ENCODE data around the gene TBX2.

TBX2 gene

GRCh38 chr17:61414936-61415251 is 15.3 kb downstream of the TBX2 start:
- Mint-ChIP-seq H3K4me3 (no peak overlapping the region), H3K9me3 (no peaks in the 10 kb centered on the region), H3K27ac (no peak overlapping the region), H3K27me3 (peaks cover 88% of the 10 kb centered on the region), H3K4me1 (peaks cover 17% of the 10 kb centered on the region), H3K36me3 (no peaks in the 10 kb centered on the region)
- DNase-seq, result no peak
- CTCF ChIA-PET, result interaction anchor here (0.5 to 1.6 kb wide), 2 partner anchors 18 to 415 kb away, joined by 3 to 5 read pairs; no protein-coding TSS in a partner anchor

GRCh38 chr17:61415374-61416210 is 15.9 kb downstream of the TBX2 start:
- Mint-ChIP-seq H3K27me3 (peaks cover 87% of the 10 kb centered on the region), H3K9me3 (no peaks in the 10 kb centered on the region), H3K27ac (no peak overlapping the region), H3K4me1 (peaks cover 13% of the 10 kb centered on the region), H3K4me3 (no peak overlapping the region), H3K36me3 (no peaks in the 10 kb centered on the region)
- no peak for DNase-seq
- CTCF ChIA-PET, result interaction anchor here (0.7 to 1.6 kb wide), 5 partner anchors 11 to 135 kb away, joined by 3 to 7 read pairs (median 3); no protein-coding TSS in a partner anchor

GRCh38 chr17:61416211-61416539 is 16.5 kb downstream of the TBX2 start:
- H3K4me1 Mint-ChIP-seq, result peaks cover 11% of the 10 kb centered on the region
- CTCF ChIA-PET, result interaction anchor here (0.7 to 1.6 kb wide), 5 partner anchors 11 to 134 kb away, joined by 3 to 7 read pairs (median 3); no protein-coding TSS in a partner anchor
- peaks cover 86% of the 10 kb centered on the region for H3K27me3 Mint-ChIP-seq
- no peaks in the 10 kb centered on the region for H3K36me3 Mint-ChIP-seq
- H3K4me3 Mint-ChIP-seq, result no peak overlapping the region
- H3K9me3 Mint-ChIP-seq, result no peaks in the 10 kb centered on the region
- H3K27ac Mint-ChIP-seq, result no peak overlapping the region
- DNase-seq, result no peak

- CTCF ChIA-PET, result interaction anchor here (0.7 to 1.6 kb wide), 10 partner anchors 10 to 693 kb away, joined by 3 to 4 read pairs (median 3); no protein-coding TSS in a partner anchor
- no peak overlapping the region for H3K27ac Mint-ChIP-seq
- no peaks in the 10 kb centered on the region for H3K36me3 Mint-ChIP-seq
- peaks cover 85% of the 10 kb centered on the region for H3K27me3 Mint-ChIP-seq
- no peaks in the 10 kb centered on the region for H3K9me3 Mint-ChIP-seq
- H3K4me3 Mint-ChIP-seq, result no peak overlapping the region
- H3K4me1 Mint-ChIP-seq, result peaks cover 8% of the 10 kb centered on the region
- peak; percentile 72 for DNase-seq
Observed at GRCh38 chr17:61416540-61417363, 17.1 kb downstream of the TBX2 start.

- no peak for DNase-seq
- Mint-ChIP-seq H3K27ac (no peak overlapping the region), H3K27me3 (peaks cover 81% of the 10 kb centered on the region), H3K9me3 (no peaks in the 10 kb centered on the region), H3K36me3 (no peaks in the 10 kb centered on the region), H3K4me3 (no peak overlapping the region), H3K4me1 (peaks cover 3% of the 10 kb centered on the region)
- CTCF ChIA-PET, result interaction anchor here (1.2 kb wide), 1 partner anchor 30 kb away, joined by 3 read pairs; no protein-coding TSS in a partner anchor
Observed at GRCh38 chr17:61418449-61418848, 18.8 kb downstream of the TBX2 start.

- no peak overlapping the region for H3K4me3 Mint-ChIP-seq
- CTCF ChIA-PET, result no interaction called here
- no peak for DNase-seq
- peaks cover 77% of the 10 kb centered on the region for H3K27me3 Mint-ChIP-seq
- peaks cover 2% of the 10 kb centered on the region for H3K4me1 Mint-ChIP-seq
- no peak overlapping the region for H3K27ac Mint-ChIP-seq
- H3K9me3 Mint-ChIP-seq, result no peaks in the 10 kb centered on the region
- no peaks in the 10 kb centered on the region for H3K36me3 Mint-ChIP-seq
Observed at GRCh38 chr17:61419496-61420046, 19.9 kb downstream of the TBX2 start.

- no peak for DNase-seq
- H3K27me3 Mint-ChIP-seq, result peaks cover 74% of the 10 kb centered on the region
- CTCF ChIA-PET, result no interaction called here
Observed at GRCh38 chr17:61420052-61420451, 20.4 kb downstream of the TBX2 start.

GRCh38 chr17:61420745-61421398 is 21.2 kb downstream of the TBX2 start:
- H3K9me3 Mint-ChIP-seq, result no peaks in the 10 kb centered on the region
- H3K4me3 Mint-ChIP-seq, result no peak overlapping the region
- peaks cover 73% of the 10 kb centered on the region for H3K27me3 Mint-ChIP-seq
- H3K27ac Mint-ChIP-seq, result no peak overlapping the region
- no peaks in the 10 kb centered on the region for H3K36me3 Mint-ChIP-seq
- DNase-seq, result no peak
- peaks cover 2% of the 10 kb centered on the region for H3K4me1 Mint-ChIP-seq
- CTCF ChIA-PET, result no interaction called here

More at GRCh38 chr17:61420052-61420451, 20.4 kb downstream of the TBX2 start:
- Mint-ChIP-seq H3K4me3 (no peak overlapping the region), H3K27ac (no peak overlapping the region), H3K36me3 (no peaks in the 10 kb centered on the region), H3K4me1 (peaks cover 2% of the 10 kb centered on the region), H3K9me3 (no peaks in the 10 kb centered on the region)

- H3K27me3 Mint-ChIP-seq, result peaks cover 73% of the 10 kb centered on the region
- CTCF ChIA-PET, result no interaction called here
- H3K4me1 Mint-ChIP-seq, result peaks cover 2% of the 10 kb centered on the region
- H3K4me3 Mint-ChIP-seq, result no peak overlapping the region
- H3K9me3 Mint-ChIP-seq, result no peaks in the 10 kb centered on the region
- no peak for DNase-seq
- H3K36me3 Mint-ChIP-seq, result no peaks in the 10 kb centered on the region
- no peak overlapping the region for H3K27ac Mint-ChIP-seq
Observed at GRCh38 chr17:61421460-61421859, 21.8 kb downstream of the TBX2 start.

GRCh38 chr17:61422116-61422799 is 22.6 kb downstream of the TBX2 start:
- Mint-ChIP-seq H3K4me3 (no peak overlapping the region), H3K27ac (no peak overlapping the region), H3K4me1 (no peaks in the 10 kb centered on the region), H3K9me3 (no peaks in the 10 kb centered on the region), H3K27me3 (peaks cover 71% of the 10 kb centered on the region), H3K36me3 (no peaks in the 10 kb centered on the region)
- CTCF ChIA-PET, result interaction anchor here (1.7 kb wide), 1 partner anchor 10 kb away, joined by 4 read pairs; no protein-coding TSS in a partner anchor
- DNase-seq, result no peak

GRCh38 chr17:61422869-61423268 is 23.2 kb downstream of the TBX2 start:
- Mint-ChIP-seq H3K4me1 (no peaks in the 10 kb centered on the region), H3K4me3 (no peak overlapping the region), H3K9me3 (no peaks in the 10 kb centered on the region), H3K27me3 (peaks cover 70% of the 10 kb centered on the region), H3K27ac (no peak overlapping the region), H3K36me3 (no peaks in the 10 kb centered on the region)
- no peak for DNase-seq
- CTCF ChIA-PET, result interaction anchor here (1.7 to 2.3 kb wide), 2 partner anchors 9 to 11 kb away, joined by 4 to 5 read pairs; no protein-coding TSS in a partner anchor

GRCh38 chr17:61423967-61424649 is 24.5 kb downstream of the TBX2 start:
- H3K27me3 Mint-ChIP-seq, result peaks cover 70% of the 10 kb centered on the region
- H3K27ac Mint-ChIP-seq, result no peak overlapping the region

More at GRCh38 chr17:61423967-61424649, 24.5 kb downstream of the TBX2 start:
- Mint-ChIP-seq H3K9me3 (no peaks in the 10 kb centered on the region), H3K4me3 (no peak overlapping the region), H3K36me3 (no peaks in the 10 kb centered on the region), H3K4me1 (no peaks in the 10 kb centered on the region)
- CTCF ChIA-PET, result interaction anchor here (2.3 kb wide), 1 partner anchor 10 kb away, joined by 5 read pairs; no protein-coding TSS in a partner anchor
- no peak for DNase-seq
